Osteoblast (primary cell): ENCODE measurements around the gene COPB1. TPM values are rescaled to one million over a fixed set of nuclear protein-coding genes. Genes with fewer than 3 reads are reported as not detected.

ENCODE experiments used
- DNase-seq: peaks from one replicate; pipeline ENCODE4 v3.0.0; 2011; ENCODE audit warnings: low spot score, mixed read lengths; ENCODE audit not compliant: insufficient read length; ENCODE audit errors: missing footprints
- H2AFZ ChIP-seq: 2 replicates; pipeline ENCODE4 v1.6.0; 2011; ENCODE audit warnings: mild to moderate bottlenecking, low read length
- H3K27ac ChIP-seq: 2 replicates; pipeline ENCODE4 v1.5.1; 2011; ENCODE audit warnings: mild to moderate bottlenecking, low read depth, low read length, moderate library complexity
- H3K27me3 ChIP-seq: 2 replicates; pipeline ENCODE4 v1.6.0; 2012; ENCODE audit warnings: mild to moderate bottlenecking, control low read depth, inconsistent platforms, low read length, moderate library complexity; ENCODE audit not compliant: insufficient read depth
- H3K36me3 ChIP-seq: 2 replicates; pipeline ENCODE4 v1.5.1; 2011; ENCODE audit warnings: mild to moderate bottlenecking, low read length, control low read depth, moderate library complexity; ENCODE audit not compliant: insufficient read depth
- H3K4me1 ChIP-seq: 2 replicates; pipeline ENCODE4 v1.5.1; 2011; ENCODE audit warnings: mild to moderate bottlenecking, low read length, control low read depth, moderate library complexity; ENCODE audit not compliant: insufficient read depth
- H3K4me2 ChIP-seq: 2 replicates; pipeline ENCODE4 v1.6.0; 2011; ENCODE audit warnings: mild to moderate bottlenecking, low read length; ENCODE audit not compliant: insufficient read depth
- H3K4me3 ChIP-seq: fragments of 200-600 bp; sonication (generic); 3 replicates; pipeline ENCODE4 v1.5.1; 2012; ENCODE audit warnings: mild to moderate bottlenecking, low read length, inconsistent platforms; ENCODE audit not compliant: insufficient read depth
- H3K79me2 ChIP-seq: 2 replicates; pipeline ENCODE4 v1.6.0; 2012; ENCODE audit warnings: mild to moderate bottlenecking, low read length, control low read depth, inconsistent platforms; ENCODE audit not compliant: insufficient read depth
- H3K9me3 ChIP-seq: 2 replicates; pipeline ENCODE4 v1.5.1; 2011; ENCODE audit warnings: low read depth, low read length, control low read depth
- H4K20me1 ChIP-seq: 2 replicates; pipeline ENCODE4 v1.6.0; 2012; ENCODE audit warnings: mild to moderate bottlenecking, low read length, control low read depth; ENCODE audit not compliant: insufficient read depth
- CTCF ChIP-seq: IDR thresholded peaks from 2 replicates; pipeline ENCODE4 v1.5.1; 2011; ENCODE audit warnings: mild to moderate bottlenecking, low read depth, low read length, moderate library complexity; ENCODE audit errors: extremely low read depth
- total RNA-seq: library from RNA; depleted of rRNA; stranded (reverse); fragments of >200 nt; gene quantifications from 2 replicates; pipeline ENCODE4 v1.2.3, GENCODE V29; 2012

Gene COPB1
- total RNA-seq, 1 donor: 245 TPM

GRCh38 chr11:14422814-14423182 lies 76.8 kb downstream of the COPB1 start:
- no peak for DNase-seq
- no peaks in the 10 kb centered on the region for H4K20me1 ChIP-seq
- H3K27ac ChIP-seq: peak overlapping the region; percentile 94
- H3K4me3 ChIP-seq: no peak overlapping the region
- H3K27me3 ChIP-seq: no peaks in the 10 kb centered on the region
- peak overlapping the region; percentile 56 for H3K4me2 ChIP-seq
- H3K79me2 ChIP-seq: no peaks in the 10 kb centered on the region
- H3K4me1 ChIP-seq: peaks cover 40% of the 10 kb centered on the region
- TF ChIP-seq CTCF: no peak
- no peaks in the 10 kb centered on the region for H3K36me3 ChIP-seq
- H3K9me3 ChIP-seq: no peaks in the 10 kb centered on the region
- no peak overlapping the region for H2AFZ ChIP-seq

DNA sequence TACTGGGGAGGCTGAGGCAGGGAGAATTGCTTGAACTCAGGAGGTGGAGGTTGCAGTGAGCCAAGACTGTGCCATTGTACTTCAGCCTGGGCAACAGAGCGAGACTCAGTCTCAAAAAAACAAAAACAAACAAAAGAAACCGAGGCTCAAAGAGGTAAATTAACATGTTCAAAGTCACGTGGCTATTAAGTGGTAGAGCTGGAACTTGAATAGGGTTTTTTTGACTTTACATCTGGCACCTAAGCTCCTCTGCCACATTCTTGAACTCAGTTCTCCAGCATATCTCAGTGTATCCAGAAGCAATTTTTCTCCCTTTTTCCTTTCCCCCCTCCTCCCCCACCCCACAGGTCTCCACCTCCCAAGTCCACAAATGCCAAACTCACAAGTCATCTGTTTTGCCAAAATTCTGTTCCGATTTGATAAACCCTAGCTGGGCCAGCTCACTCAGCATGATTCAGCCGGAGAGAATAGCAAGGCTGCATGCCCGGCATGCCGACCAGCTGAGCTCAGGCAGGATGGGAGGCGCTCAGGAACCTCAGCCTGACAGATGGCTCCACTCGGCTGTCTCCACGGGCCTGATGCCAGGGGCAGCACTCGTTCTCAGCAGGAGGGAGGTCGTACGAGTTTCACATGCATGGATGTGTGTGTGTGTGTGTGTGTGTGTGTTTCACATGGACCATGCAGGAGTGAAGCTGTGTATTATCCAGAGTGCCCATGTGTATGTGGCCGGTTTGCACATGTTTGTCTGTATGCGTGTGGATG lies 77.4 kb downstream of the COPB1 start:
- Histone ChIP-seq H3K27ac (peak overlapping the region; percentile 94), H3K36me3 (no peaks in the 10 kb centered on the region), H3K79me2 (no peaks in the 10 kb centered on the region), H3K27me3 (no peaks in the 10 kb centered on the region), H3K4me1 (peaks cover 41% of the 10 kb centered on the region), H3K9me3 (no peaks in the 10 kb centered on the region), H3K4me2 (peak overlapping the region; percentile 56), H3K4me3 (no peak overlapping the region), H4K20me1 (no peaks in the 10 kb centered on the region), H2AFZ (no peak overlapping the region)
- DNase-seq: peak; percentile 87
- no peak for TF ChIP-seq CTCF

GRCh38 chr11:14420223-14420622 lies 79.4 kb downstream of the COPB1 start:
- Histone ChIP-seq H2AFZ (no peak overlapping the region), H3K36me3 (no peaks in the 10 kb centered on the region), H3K4me3 (no peak overlapping the region), H3K4me1 (peaks cover 51% of the 10 kb centered on the region), H3K4me2 (no peak overlapping the region), H3K9me3 (no peaks in the 10 kb centered on the region), H4K20me1 (no peaks in the 10 kb centered on the region), H3K27ac (no peak overlapping the region), H3K79me2 (no peaks in the 10 kb centered on the region), H3K27me3 (no peaks in the 10 kb centered on the region)
- DNase-seq: no peak
- no peak for TF ChIP-seq CTCF

GRCh38 chr11:14418801-14419417 lies 80.7 kb downstream of the COPB1 start:
- no peak overlapping the region for H3K27ac ChIP-seq
- H3K4me2 ChIP-seq: no peak overlapping the region
- H3K79me2 ChIP-seq: no peaks in the 10 kb centered on the region
- peak; percentile 51 for TF ChIP-seq CTCF
- H2AFZ ChIP-seq: no peak overlapping the region
- no peaks in the 10 kb centered on the region for H3K9me3 ChIP-seq
- H3K27me3 ChIP-seq: no peaks in the 10 kb centered on the region
- peaks cover 53% of the 10 kb centered on the region for H3K4me1 ChIP-seq
- no peaks in the 10 kb centered on the region for H3K36me3 ChIP-seq
- DNase-seq: no peak
- no peak overlapping the region for H3K4me3 ChIP-seq
- H4K20me1 ChIP-seq: no peaks in the 10 kb centered on the region
